HG03064 (cell line): ENCODE data around the gene SBK3.
"Not testable (repeated sequence)": the region's sequence is repeated elsewhere in the genome, so short reads cannot be mapped to it uniquely, and the experiment has no call there.

Source experiments
- ATAC-seq: cut with Tn5 transposase; IDR thresholded peaks from one replicate; pipeline ENCODE4 v1.9.1; 2021; ENCODE audit warnings: low read depth; ENCODE audit not compliant: unreplicated experiment

SBK3 gene

DNA sequence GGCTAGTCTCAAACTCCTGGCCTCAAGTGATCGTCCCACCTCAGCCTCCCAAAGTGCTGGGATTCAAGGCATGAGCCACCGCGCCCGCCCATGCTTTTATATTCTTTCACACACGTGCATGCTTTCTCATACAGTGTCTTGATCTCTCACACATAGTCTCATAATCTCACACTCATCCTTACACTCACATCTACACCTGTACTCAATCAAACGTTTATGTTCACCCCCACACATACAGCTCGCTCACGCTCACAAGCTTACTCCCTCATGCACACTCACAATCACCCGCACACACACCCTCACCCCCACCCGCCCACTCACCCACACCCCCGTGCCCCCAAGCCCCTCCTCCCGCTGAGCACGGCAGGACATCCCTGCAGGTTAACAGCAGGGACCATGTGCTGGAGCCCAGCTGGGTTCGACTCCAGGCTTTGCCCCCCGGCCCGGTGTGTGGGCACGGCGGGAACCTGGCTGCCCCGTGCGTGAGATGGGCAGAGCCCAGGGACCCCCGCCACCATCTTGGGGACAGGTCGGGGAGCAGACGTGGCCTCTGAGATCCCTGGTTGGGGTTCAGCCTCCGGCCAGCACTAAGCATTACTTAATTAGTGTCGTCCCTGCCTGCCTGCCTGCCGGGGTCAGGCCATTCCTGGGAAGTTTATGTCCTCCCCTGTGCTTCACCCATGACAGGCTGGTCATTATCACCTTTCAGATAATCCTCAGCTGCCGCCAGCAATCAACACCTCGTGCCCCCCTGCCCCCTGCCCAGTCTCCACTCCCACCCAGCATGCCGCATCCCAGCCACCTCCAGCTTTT, 19.8 kb downstream of the SBK3 start:
- no peak for ATAC-seq

DNA sequence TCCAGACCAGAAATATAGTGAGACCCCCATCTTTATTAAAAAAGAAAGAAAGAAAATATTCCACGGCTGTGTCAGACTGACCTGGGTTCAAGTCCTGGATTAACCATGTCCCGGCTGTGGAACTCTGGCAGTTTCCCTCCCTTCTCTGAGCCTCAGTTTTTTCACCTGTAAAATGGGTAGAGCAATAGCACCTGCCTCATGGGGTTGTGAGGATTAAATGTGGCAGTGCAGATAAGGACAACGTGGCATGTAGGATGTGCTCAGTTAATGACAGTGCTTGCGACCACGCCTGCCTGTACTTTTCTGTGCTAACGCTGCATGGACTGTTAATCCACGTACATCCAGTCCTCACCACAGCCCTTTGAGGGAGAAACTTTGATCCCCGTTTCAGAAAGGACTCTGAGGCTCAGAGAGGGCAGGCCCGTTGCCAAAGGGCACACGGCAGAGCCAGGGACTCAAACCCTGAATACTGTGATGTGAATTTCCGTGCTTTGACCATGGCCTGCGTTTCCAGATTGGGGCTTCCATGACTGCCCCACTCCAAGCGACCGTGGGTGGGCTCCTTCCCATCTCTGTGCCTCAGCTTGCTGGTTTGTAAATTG, 24.6 kb downstream of the SBK3 start:
- no peak for ATAC-seq

DNA sequence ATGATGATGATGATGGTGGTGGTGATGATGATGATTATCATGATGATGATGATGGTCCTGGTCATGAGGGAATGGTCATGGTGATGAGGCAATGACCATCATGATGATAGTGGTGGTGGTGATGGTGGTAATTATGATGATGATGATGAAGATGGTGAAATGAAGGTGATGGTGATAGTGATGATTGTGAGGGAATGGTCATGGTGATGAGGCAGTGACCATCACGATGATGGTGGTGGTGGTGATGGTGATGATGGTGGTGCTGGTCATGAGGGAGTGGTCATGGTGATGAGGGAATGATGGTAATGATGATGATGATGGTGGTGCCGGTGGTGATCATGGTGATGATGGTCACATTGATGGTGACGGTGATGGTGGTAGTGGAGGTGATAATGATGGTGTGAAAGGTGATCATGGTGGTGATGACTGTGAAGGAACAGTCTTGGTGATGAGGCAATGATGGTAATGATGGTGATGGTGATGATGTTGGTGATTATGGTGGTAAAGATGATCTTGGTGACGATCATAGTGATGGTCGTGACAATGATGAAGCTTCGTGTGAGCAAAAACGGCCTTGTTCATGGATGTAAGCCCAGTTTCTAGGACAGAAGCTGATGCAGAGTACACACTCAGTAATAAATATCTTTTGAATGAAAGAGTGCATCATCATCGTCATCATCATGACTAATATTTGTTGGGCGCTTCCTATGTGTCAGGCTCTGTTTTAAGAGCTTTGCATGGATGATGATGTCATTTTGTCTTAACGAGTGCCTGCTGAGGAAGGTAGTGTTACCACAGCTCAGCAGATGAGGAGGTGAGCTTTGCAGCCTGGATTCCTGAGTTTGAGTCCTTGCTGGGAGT, 25.7 kb downstream of the SBK3 start:
- ATAC-seq, result no peak

DNA sequence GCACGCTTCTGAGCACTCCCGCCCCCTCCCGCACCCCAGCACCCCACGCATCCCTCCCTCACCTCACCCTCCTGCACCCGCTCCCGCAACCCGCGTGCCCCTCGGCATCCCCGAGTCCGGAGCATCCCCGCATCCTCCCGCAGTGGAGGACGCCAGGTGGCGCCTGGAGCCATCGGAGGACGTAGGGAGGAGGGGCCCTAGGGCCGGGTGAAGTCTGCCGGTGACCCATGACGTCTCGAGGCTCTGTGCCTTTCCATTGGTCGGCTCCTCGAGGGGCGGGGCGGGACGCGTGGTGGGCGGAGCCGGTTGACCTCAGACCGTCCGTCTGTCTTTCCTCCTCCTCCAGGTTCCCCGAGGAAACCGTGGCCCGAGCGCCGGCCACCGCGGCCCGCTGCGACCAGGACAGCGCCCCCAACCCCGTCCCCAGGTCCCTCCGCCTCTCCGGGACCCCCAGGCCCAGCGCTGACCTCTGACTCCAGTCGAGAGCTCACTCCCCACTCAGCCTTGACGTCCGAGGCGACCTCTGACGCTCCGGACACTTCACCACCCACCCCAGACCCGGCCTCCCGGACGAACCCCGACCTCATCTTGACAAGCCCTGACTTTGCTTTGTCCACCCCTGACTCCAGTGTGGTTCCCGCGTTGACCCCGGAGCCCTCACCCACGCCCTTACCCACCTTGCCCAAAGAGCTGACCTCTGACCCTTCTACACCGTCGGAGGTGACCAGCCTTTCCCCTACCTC, 28.3 kb downstream of the SBK3 start:
- peak; percentile 96 for ATAC-seq

DNA sequence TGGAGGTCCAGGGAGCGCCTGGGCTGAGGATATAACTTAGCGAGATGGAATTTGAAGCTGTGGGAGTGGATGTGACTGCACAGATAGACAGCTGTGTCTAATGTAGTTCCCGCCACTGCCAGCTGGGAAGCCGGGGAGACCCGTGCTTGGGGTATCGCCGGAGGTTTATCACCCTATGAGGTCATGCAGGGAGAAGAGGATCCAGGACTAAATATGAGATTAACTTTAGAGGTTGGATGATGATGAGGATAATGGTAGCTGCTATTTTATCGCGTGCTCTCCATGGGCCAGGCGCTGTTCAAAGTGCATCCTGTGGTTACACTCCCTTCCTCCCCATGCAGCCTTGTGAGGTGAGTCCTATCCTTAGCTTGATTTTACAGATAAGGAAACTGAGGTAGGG, 37.2 kb downstream of the SBK3 start:
- no peak for ATAC-seq

DNA sequence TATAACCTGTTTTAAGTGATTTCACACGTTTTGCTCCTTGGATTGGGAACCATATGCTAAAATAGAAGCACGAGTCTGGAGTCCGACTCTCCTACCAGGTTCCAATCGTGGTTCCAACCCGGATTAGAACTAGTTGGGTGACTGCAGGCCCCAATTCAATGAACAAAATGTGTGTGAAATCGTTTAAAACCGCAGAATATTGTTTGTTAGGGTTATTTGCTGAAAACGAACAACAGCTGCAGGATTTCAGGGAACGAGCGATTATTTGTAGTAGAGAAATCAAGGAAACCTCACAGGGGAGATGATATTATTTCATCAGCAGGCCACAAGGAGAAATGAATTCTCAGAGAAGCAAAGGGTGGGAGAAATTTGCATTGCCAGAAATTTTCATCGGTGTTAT, 40.4 kb downstream of the SBK3 start:
- ATAC-seq, result no peak

DNA sequence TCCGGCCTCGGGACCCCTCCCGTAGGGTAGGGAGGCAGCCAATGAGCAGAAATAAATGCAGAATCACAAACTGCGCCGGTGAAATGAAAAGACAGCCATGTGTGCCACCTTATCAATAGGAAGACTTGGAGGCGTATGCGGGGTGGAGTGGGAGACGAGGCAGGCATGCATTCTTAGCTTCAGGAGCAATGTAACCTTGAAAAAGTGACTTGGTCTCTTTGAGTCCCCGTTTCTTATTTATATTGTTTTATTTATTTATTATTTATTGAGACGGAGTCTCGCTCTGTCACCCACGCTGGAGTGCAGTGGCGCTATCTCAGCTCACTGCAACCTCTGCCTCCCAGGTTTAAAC, 41.1 kb downstream of the SBK3 start:
- no peak for ATAC-seq

DNA sequence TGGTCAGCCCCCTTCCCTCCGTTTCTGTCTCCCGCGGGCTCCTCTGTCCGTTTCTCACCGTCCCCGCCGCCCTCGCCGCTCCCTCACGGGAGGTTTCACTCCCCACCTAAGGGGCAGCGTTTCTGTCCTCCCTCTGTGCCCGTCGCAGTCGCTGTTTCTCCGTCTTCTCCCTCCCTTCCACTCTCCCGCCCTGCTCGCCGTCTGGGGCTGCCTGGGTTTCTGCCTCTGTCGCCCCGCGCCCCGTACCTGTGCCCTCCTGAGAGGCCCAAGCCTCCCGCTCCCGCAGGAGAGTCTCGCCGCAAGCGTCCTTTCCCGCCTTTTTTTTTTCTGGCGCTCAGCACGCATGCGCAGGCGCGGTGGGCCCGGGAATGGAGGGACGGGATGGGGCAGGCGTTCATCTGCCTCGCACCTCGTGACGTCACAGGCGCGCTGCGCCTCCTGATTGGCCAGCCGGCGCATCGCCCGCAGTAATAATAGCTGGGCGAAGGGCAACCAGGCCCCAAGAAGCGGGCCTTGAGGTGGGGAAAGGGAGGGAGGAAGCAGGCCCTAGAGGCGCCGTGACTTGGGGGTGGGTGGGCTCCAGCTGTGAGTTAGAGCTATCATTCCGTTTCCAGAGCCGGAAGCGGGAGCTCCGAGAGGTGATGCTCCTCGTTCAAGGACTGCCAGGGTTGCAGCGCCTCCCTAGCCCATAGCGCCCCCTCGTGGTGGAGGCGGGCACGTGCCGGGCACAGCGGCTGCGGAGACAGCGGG, 41.7 kb downstream of the SBK3 start:
- no peak for ATAC-seq

DNA sequence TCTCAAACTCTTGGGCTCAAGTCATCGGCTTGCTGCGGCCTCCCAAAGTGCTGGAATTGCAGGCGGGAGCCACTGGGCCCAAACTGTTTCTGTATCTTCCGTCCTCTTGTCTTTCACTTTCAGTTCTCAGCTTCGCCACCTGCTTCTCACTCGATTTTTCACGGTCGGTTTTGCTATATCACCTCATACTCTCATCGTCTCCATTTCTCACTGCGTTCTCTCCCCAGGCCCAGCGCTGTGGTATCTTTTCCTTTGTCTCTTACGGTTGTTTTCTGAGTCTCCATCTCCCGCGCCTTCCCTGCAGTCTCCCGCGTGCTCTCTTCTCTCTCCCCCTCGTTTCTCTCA, 42.2 kb downstream of the SBK3 start:
- no peak for ATAC-seq

DNA sequence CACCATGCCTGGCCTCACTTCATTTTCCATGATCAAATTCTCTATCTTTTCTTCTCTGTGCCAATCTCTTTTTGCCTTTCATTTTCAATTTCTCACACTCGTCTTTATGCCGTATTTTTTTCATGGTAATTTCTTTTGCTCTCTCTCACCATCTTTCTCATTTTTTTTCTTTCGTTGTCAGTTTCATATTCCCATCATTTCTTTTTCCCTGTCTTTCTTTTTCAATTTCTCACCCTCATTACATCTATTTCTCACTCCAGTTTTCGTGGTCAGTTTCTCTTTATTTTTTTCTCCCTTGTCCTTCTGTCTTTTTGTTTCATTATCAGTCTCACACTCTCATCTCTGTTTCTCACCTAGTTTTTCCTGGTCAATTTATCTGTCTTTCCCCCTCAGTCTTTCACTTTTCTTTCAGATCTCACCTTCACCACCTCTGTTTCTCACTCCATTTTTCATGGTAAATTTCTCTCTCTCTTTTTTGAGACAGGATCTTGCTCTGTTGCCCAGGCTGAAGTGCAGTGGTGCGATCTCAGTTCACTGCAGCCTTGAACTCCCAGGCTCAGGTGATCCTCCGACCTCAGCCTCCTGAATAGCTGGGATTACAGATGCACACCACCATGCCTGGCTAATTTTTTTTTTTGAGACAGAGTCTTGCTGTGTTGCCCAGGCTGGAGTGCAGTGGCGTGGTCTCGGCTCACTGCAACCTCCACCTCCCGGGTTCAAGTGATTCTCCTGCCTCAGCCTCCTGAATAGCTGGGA, 43.0 kb downstream of the SBK3 start:
- ATAC-seq, result no peak

DNA sequence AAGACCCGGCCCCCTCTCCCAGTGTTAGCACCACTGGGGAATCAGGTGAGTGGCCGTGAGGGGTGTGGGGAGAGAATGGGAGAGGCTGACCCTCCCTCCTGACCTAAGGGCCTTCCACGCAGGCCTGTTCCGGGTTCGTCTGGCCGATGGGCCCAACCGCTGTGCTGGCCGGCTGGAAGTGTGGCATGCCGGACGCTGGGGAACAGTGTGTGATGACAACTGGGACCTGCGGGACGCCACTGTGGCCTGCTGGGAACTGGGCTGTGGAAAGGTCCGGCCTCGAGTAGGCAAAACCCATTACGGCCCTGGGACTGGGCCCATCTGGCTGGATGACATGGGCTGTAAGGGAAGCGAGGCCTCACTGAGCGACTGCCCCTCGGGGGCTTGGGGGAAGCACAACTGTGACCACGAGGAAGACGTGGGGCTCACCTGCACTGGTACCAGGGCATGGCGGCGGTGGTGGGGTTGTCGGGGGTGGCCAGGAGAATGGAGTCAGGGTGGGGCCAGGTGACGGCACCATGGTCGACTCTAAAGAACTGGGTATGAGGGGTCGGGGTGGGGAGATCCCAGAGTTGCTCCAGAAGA, 44.9 kb downstream of the SBK3 start:
- ATAC-seq, result no peak

DNA sequence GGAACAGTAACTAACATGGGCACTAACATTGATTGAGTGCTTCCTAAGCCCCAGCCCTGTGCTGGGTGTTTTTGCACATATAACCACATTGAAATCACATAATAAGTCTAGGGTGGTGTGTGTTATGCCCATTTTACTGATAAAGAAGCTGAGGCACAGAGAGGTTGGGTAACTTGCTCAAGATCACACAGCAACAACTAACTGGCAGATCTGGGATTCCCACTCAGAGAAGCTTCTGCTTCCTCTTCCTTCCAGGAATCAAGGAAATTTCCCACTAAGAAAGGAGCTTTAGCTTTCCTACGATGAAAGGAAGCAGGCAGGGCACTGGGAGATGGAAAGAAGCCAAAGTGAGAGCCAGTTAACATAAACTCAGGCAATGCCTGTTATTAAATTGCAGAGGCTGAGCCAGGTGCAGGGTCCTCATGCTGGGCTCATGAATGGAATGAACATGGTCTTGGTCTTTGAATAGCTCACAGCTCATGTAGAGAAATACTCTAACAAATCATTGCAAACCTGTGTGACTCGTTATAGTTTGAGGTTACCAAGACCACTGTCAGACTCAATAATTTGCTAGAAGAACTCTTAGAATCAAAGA, 47.0 kb downstream of the SBK3 start:
- ATAC-seq, result no peak

DNA sequence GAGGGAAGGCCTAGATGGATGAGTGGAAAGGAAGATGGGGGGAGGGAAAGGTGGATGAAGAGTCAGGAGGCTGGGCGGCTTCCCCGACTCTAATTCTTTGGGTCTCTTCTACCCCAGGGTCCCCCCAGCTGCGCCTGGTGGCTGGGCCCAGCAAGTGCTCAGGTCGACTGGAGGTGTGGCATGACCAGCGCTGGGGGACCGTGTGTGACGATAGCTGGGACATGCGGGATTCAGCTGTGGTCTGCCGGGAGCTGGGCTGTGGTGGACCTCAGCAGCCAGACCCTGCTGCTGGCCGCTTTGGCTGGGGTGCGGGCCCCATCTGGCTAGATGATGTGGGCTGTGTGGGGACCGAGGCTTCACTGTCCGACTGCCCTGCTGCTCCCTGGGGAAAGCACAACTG, 47.6 kb downstream of the SBK3 start:
- no peak for ATAC-seq

DNA sequence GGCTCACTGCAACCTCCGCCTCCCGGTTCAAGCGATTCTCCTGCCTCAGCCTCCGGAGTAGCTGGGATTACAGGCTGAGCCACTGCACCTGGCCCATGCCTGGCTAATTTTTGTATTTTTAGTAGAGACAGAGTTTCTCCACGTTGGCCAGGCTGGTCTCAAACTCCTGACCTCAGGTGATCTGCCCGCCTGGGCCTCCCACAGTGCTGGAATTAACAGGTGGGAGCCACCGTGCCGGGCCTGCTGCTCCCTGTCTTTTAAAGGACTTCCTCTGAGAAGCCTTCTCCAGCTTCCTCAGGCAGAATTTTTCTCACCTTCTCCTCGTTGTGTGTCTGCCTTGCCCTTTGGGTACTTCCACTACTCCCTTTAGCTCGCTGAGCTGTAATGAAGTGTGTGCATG, 48.5 kb downstream of the SBK3 start:
- not testable (repeated sequence) for ATAC-seq

DNA sequence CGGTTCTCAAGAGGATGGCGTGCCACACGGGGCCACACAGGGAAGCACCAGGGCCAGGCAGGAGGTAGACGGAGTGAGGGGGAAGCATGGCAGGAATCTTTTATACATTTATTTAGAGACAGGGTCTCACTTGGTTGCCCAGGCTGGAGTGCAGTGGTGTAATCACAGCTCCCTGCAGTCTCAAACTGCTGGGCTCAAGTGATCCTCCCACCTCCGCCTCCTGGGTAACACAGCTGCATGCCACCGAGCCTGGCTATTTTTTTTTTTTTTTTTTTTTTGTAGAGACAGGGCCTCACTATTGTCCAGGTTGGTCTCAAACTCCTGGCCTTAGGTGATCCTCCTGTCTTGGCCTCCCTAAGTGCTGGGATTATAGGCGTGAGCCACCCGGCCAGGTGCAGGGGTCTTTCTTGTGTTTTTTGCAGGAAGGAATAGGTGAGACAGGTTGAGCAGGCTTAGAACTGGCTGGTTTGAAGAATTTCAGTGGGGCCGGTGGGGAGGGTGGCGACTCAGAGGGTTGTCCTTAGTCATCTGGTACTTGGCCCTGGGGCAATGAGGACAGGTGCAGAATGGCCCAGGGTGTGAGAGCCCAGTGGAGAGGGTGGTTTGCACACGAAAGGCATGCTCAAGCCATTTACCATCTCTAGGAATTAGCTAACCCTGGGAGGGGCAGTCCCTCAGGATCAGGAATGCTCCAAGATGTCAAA, 49.5 kb downstream of the SBK3 start:
- ATAC-seq, result no peak

DNA sequence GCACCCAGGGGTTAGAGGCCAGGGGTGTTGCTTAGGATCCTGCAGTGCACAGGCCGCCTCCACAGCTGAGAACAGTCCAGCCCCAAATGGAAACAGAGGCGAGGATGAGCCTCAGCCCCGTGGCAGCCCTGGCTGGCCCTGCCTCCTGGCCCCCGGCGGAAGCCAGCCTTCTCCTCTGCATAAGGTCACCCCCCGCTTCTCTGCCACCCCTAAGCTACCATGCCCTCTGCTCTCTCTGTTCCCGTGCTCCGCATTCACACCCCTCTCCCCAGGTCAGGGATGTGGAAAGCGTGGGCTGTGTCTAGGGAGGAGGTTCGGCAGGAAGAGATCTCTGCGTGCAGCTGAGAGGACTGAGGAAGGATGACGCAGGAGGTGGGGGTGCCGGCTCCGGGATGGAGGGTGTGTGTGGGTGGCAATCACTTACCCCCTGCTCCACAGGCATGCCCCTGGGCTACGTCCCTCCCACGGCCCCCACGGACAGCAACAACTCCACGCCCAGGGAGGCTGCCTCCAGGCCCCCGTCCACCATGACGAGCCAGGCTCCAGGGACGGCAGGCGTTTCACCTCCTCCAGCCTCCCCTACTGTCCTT, 51.1 kb downstream of the SBK3 start:
- ATAC-seq, result no peak

DNA sequence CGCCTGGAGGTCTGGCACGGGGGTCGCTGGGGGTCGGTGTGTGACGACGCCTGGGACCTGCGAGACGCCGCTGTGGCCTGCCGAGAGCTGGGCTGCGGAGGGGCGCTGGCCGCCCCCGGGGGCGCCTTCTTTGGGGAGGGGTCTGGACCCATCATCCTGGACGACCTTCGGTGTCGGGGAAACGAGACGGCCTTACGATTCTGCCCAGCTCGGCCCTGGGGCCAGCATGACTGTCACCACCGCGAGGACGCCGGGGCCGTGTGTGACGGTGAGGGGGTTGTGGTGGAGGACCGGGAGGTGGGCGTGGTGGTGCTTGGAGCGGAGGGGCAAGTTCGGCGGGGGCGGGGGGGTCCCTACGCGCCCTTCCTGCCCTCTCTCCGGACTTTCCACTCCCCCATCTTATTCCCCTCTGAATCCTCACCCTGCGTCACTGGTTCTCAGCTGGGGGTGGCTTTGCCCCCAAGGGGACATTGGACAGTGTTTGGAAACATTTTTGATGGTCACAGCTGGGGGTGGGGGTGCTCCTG, 51.6 kb downstream of the SBK3 start:
- ATAC-seq, result no peak
